ENCODE data around the gene TIGIT. TPM values are rescaled to one million over a fixed set of nuclear protein-coding genes. Genes with fewer than 3 reads are reported as not detected.

The TIGIT gene
- total RNA-seq, 1 donor from 2014 or later, result not detected

- H3K4me3 Mint-ChIP-seq (ENCODE audit: unreplicated experiment), result no peak overlapping the region
- no peak overlapping the region for H3K27ac Mint-ChIP-seq (ENCODE audit: unreplicated experiment)
- TF ChIP-seq, protein P1, sequence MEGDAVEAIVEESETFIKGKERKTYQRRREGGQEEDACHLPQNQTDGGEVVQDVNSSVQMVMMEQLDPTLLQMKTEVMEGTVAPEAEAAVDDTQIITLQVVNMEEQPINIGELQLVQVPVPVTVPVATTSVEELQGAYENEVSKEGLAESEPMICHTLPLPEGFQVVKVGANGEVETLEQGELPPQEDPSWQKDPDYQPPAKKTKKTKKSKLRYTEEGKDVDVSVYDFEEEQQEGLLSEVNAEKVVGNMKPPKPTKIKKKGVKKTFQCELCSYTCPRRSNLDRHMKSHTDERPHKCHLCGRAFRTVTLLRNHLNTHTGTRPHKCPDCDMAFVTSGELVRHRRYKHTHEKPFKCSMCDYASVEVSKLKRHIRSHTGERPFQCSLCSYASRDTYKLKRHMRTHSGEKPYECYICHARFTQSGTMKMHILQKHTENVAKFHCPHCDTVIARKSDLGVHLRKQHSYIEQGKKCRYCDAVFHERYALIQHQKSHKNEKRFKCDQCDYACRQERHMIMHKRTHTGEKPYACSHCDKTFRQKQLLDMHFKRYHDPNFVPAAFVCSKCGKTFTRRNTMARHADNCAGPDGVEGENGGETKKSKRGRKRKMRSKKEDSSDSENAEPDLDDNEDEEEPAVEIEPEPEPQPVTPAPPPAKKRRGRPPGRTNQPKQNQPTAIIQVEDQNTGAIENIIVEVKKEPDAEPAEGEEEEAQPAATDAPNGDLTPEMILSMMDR (IDR thresholded peaks at IDR 0.05; ENCODE audit: partially characterized antibody, unreplicated experiment), result no peak
- DNase-seq, result no peak
- no peaks in the 10 kb centered on the region for H3K4me1 Mint-ChIP-seq (ENCODE audit: low read depth, unreplicated experiment)
- peaks cover 4% of the 10 kb centered on the region for H3K36me3 Mint-ChIP-seq (ENCODE audit: unreplicated experiment)
- H3K9me3 Mint-ChIP-seq (ENCODE audit: unreplicated experiment), result peaks cover 2% of the 10 kb centered on the region
- H3K27me3 Mint-ChIP-seq (ENCODE audit: unreplicated experiment), result no peaks in the 10 kb centered on the region
Measured at GRCh38 chr3:114333180-114333922, 39.5 kb downstream of the TIGIT start.

DNA sequence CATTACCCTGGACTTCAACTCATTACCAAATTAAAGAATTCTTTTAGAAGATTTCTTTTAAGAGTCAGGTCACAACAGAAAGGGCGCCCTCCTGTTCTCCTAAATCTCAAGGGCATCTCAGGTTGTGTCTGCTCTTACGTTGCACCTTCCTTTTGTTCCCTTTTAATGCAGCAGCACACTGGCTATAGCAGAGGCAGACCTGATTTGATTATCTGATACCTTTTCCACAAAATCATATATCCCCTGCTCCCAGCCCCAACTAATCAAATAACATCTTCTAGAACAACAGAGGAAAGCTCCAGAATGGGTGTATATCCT lies 40.1 kb downstream of the TIGIT start:
- no peak overlapping the region for H3K27ac Mint-ChIP-seq (ENCODE audit: unreplicated experiment)
- no peak overlapping the region for H3K4me3 Mint-ChIP-seq (ENCODE audit: unreplicated experiment)
- TF ChIP-seq, protein P1 (IDR thresholded peaks at IDR 0.05; ENCODE audit: partially characterized antibody, unreplicated experiment), result no peak
- H3K27me3 Mint-ChIP-seq (ENCODE audit: unreplicated experiment), result no peaks in the 10 kb centered on the region
- no peaks in the 10 kb centered on the region for H3K4me1 Mint-ChIP-seq (ENCODE audit: low read depth, unreplicated experiment)
- no peak for DNase-seq
- H3K9me3 Mint-ChIP-seq (ENCODE audit: unreplicated experiment), result peaks cover 2% of the 10 kb centered on the region
- peaks cover 4% of the 10 kb centered on the region for H3K36me3 Mint-ChIP-seq (ENCODE audit: unreplicated experiment)

DNA sequence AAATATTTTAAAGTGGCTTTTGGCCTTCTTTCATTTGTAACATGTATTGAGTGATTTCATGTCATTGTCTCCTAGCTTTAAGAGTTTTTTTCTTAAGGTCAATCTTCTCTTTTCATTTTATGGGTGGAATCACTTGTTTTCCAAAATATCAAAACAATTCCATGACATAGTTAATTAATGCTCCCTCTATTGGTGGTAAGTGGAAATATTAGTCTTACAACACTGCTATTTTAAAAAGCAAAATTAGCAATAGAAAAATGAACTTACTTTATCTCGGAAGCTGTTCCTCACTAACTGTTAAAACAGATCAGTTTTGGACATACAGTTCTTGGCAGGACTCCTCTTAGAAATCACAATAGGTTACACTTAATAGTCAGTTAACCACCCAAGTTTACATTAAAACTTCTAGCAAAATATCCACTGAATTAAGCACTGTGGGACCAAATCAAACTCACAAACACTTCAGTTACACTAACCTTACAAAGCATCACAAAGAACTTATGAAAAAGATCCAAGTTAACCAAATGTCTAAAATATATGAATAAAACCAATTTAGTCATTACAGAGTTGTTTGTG lies 42.4 kb downstream of the TIGIT start:
- Mint-ChIP-seq H3K4me1 (ENCODE audit: low read depth, unreplicated experiment) (no peaks in the 10 kb centered on the region), H3K9me3 (ENCODE audit: unreplicated experiment) (no peaks in the 10 kb centered on the region), H3K36me3 (ENCODE audit: unreplicated experiment) (no peaks in the 10 kb centered on the region), H3K27me3 (ENCODE audit: unreplicated experiment) (no peaks in the 10 kb centered on the region), H3K27ac (ENCODE audit: unreplicated experiment) (no peak overlapping the region), H3K4me3 (ENCODE audit: unreplicated experiment) (no peak overlapping the region)
- no peak for DNase-seq
- TF ChIP-seq, protein P1 (IDR thresholded peaks at IDR 0.05; ENCODE audit: partially characterized antibody, unreplicated experiment), result peak; percentile 70

GRCh38 chr3:114336857-114337256 lies 43.0 kb downstream of the TIGIT start:
- Mint-ChIP-seq H3K27me3 (ENCODE audit: unreplicated experiment) (no peaks in the 10 kb centered on the region), H3K4me3 (ENCODE audit: unreplicated experiment) (no peak overlapping the region), H3K4me1 (ENCODE audit: low read depth, unreplicated experiment) (no peaks in the 10 kb centered on the region), H3K36me3 (ENCODE audit: unreplicated experiment) (no peaks in the 10 kb centered on the region), H3K27ac (ENCODE audit: unreplicated experiment) (no peak overlapping the region), H3K9me3 (ENCODE audit: unreplicated experiment) (no peaks in the 10 kb centered on the region)
- TF ChIP-seq, protein P1 (IDR thresholded peaks at IDR 0.05; ENCODE audit: partially characterized antibody, unreplicated experiment), result no peak
- no peak for DNase-seq

- H3K36me3 Mint-ChIP-seq (ENCODE audit: unreplicated experiment), result no peaks in the 10 kb centered on the region
Measured at GRCh38 chr3:114338651-114339357, 45.0 kb downstream of the TIGIT start.

More at GRCh38 chr3:114338651-114339357, 45.0 kb downstream of the TIGIT start:
- TF ChIP-seq, protein P1 (IDR thresholded peaks at IDR 0.05; ENCODE audit: partially characterized antibody, unreplicated experiment), result no peak
- no peaks in the 10 kb centered on the region for H3K9me3 Mint-ChIP-seq (ENCODE audit: unreplicated experiment)
- no peaks in the 10 kb centered on the region for H3K4me1 Mint-ChIP-seq (ENCODE audit: low read depth, unreplicated experiment)
- DNase-seq, result no peak
- no peak overlapping the region for H3K4me3 Mint-ChIP-seq (ENCODE audit: unreplicated experiment)
- H3K27ac Mint-ChIP-seq (ENCODE audit: unreplicated experiment), result no peak overlapping the region
- no peaks in the 10 kb centered on the region for H3K27me3 Mint-ChIP-seq (ENCODE audit: unreplicated experiment)

All from glutamatergic neuron (in vitro differentiated cells).